HG03039 (cell line): ENCODE measurements around the gene SLC7A9.

Source experiments
- ATAC-seq: cut with Tn5 transposase; IDR thresholded peaks from one replicate; pipeline ENCODE4 v1.9.1; 2021; ENCODE audit warnings: mild to moderate bottlenecking, moderate library complexity; ENCODE audit not compliant: unreplicated experiment

SLC7A9 gene

DNA sequence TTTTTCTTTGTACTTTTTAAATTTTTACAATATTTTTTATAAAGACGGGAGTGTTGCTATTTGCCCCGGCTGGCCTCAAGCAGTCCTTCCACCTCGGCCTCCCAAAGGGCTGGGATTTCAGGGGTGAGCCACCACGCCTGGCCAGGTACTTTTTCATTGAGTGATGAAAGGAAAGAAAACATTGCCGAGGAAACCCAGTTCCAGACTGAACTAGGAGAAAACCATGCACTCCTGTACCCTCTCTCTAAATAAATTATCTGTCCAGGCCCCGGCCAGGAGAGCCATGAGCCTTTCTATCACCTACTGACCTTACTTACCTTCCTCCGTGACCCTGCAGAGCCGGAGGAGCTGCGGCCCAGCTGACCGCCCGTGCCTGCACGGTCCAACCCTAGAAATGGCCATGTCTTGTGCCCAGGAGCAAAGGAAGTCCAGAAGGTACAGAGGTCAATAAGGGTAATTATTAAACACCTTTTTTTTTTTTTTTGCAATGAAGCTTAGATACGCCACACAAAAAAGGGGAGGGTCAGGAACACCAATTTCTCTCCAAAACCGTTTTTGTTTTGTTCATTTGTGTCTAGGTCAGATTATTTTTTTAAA, at the start of gene SLC7A9:
TSS of gene SLC7A9 (minus strand) at position 399 of the 597 bp plus-strand sequence. CDS start 1,233 bp downstream, outside the sequence.
- ATAC-seq, result no peak

DNA sequence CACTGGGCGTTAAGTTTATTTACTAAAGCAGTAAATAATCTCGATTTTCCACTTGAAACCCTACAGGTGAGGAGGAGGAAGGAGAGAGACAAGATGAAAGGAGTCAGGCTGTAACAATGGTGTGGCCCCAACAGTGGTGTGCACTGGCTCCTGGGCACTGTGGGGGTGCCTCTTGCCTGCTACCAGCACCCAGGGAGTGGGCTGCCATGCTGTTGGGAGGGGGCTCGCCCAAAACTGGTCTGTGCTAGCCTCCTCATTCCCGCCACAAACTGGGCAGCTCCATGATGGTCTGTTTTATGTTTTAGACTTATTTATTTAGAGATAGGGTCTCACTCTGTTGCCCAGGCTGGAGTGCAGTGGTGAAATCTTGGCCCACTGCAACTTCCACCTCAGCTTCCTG, 49.8 kb upstream of the SLC7A9 start:
- no peak for ATAC-seq

DNA sequence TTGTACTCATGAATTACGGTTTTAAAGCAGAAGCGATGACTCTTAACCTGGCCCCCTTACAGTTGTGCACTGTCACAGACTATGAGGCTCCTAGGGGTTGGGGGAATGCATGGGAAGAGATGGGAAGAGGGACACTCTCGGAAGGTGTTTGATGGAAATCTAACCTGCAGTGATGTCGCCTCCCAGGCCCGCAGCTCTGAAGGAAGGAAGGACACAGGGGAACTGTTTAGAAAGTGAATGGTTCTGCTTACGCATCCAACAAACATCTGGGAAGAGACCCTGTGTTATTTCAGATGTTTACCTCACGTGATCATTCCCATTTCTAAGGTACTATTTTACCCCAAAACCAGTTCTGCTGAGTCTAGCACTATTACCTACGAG, 48.0 kb upstream of the SLC7A9 start:
- ATAC-seq, result no peak

DNA sequence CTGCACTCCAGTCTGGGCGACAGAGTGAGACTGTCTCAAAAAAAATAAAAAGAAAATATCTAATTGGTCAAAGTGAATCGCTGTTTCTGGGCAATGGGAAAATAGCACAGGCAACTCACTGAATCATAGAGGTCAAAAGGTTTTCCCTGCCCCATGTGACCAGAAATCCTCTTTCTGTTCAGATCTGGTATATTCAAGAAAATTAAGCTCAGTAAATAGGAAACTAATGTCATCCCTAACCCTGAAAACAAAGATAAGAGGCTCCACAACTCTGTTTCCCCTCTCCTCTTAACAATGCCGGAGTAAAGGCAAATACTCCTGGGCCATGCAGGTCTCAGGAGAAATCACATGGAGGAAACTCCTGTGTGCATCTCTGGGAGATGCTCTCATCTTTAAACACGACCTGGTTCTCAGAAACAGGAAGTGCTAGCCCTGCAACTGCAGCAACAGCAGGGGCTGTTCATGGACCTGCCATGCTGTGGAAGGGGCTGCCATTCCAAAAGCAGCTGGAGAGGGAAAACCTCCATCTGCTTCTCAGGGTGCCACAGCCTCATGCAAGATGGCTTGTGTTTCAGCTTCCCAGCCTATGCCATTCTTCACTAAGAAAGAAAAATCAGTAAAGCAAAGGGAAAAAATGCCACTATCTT, 47.5 kb upstream of the SLC7A9 start:
- ATAC-seq, result no peak

DNA sequence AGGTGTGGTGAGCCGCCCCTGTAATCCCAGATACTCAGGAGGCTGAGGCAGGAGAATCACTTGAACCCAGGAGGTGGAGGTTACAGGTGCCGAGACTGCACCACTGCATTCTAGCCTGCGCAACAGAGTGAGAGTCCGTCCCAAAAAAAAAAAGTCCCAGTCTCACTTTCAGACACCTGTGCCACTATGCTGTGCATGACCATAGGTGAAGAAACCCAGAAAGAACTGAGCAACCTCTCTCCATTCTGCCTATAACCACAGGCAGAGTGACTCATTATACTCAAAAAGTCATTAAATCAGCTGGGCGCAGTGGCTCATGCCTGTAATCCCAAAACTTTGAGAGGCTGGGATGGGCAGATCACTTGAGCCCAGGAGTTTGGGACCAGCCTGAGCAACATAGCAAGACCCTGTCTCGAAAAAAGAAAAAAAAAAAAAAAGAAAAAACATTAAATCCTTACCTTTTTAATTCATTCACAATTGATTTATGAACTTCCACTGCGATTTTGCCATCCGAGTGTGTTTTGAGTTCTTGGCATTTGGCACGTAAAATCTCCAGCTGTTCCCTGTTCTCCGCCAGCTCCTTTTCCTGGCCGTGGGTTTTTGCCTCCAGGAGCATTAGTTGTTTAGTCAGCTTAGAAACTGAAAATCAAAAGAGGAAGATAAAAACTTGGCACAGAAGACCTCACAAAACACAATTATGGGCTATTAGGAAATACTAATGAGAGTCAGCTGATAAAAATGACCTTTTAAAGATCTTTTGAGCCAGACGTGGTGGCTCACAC, 45.5 kb upstream of the SLC7A9 start:
- ATAC-seq, result no peak

DNA sequence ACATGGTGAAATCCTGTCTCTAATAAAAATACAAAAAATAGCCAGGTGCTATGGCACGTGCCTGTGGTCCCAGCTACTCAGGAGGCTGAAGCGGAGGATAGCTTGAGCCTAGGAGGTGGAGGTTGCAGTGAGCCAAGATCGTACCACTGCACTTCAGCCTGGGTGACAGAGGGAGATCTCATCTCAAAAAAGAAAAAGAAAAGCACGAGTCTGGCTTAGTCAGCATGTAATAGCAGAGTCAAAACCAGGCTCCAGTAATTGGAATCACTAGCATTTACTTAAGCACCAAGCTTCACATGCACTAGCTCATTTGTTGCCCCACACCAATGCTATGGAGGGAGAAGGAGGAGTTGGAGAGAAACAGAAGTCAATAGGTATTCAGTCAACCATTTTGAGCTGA, 41.9 kb upstream of the SLC7A9 start:
- ATAC-seq, result no peak

DNA sequence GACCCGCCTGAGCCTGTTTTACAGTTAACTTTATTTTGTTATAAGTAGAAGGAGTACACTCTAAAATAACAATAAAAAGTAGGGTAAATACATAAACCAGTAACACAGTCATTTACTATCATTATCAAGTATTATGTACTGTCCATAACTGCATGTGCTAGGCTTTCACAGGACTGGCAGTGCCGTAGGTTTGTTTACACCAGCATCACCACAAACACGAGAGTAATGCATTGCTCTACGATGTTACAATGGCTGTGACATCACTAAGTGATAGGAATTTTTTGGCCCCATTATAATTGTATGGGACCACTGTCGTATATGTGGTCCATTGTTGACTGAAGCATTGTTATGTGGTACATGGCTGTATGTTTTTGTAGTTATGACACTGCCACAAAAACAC, 41.3 kb upstream of the SLC7A9 start:
- no peak for ATAC-seq

DNA sequence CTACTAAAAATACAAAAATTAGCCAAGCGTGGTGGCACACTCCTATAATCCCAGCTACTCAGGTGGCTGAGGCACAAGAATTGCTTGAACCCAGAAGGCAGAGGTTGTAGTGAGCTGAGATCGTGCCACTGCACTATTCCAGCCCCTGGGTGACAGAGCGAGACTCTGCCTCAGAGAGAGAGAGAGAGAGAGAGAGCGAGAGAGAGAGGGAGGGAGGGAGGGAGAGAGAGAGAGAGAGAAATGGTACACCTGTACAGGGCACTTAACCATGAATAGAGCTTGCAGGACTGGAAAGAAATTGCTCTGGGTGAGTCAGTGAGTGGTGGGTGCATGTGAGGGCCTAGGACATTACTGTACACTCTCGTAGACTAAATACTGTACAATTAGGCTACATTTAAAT, 40.5 kb upstream of the SLC7A9 start:
- ATAC-seq, result no peak

DNA sequence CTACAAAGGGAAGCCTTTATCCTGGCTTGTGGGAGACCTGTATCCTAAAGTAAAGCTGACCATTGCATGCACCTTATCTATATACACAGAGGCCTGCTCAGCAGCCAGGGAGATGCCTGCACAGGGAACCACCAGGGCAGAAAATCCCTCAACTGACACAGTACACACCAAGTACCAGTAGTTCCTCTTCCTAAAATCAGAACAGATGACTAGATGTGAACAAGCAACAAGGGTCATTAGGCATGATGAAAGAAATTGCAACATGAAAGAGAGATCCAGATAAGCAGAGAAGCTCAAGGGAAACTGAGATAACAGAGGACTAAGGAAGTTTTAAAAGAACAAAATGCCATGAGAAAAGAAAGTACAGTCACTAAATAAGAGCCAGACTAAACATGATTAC, 39.7 kb upstream of the SLC7A9 start:
- ATAC-seq, result no peak

DNA sequence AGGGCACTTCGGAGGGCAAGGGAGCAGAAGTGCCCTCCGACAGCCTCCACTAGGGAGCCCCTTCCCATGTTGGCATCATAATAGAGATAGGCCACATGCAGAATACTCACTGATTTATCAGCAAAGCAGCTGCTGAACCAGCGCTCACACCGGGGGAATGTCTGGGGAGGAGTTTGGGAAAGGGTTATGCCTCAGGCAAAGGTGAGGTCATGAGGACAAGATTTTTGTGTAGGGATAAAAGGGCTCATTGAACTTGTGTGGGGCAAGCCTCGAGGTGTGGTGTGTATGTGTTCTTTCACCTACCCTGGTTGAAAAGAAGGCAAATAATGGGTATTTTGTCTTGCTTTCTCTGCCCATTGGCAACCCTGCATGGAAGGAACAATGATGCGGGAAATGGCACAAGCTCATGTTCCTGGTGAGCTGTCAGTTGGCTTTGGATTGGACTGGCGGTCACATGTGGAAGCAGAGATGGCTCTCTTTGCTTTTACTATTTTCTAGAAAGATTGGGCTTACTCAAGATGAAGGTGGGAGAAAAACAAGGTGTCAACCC, 39.1 kb upstream of the SLC7A9 start:
- no peak for ATAC-seq

DNA sequence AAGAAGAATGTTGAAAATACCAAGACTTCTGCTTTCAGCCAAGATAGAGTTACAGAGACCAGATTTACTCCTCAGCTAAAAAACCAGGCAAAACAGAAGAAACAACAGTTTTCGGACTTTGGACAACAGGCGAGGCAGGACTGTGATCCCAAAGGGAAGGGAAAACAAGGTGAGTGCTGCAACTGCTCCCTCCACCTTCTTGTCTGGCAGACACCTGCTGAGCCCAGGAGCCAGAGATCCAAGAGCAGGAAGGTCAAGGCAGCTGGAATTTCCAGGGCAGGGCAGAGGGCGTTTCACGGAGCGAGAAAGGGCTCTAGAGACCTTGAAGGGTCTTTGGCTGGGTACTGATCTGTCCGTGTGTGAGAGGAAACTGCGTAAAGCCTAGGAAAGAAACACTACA, 32.9 kb upstream of the SLC7A9 start:
- ATAC-seq, result no peak

DNA sequence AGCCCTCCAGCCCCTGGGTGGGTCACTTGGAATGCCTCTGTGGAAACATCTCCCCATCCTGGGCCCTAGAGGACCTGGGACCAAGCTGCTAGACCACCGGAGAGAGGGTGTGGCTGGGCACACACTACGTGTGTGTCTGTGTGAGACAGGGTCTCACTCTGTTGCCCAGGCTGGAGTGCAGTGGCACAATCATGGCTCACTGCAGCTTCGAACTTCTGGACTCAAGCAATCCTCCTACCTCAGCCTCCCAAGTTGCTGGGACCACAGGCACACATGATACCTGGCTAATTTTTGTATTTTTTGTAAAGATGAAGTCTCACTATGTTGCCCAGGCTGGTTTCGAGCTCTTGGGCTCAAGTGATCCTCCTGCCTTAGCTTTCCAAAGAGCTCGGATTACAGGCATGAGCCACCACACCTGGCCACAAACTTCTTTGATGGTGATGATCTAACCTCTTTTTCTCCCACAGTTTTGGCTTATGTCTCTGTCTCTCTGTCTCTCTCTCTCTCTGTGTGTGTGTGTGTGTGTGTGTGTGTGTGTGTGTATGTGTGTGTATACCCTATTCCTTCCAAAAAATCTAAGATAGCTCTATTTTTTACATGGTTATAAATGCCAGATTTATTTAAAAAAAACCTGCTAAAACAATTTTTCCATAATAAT, 32.1 kb upstream of the SLC7A9 start:
- ATAC-seq, result no peak

DNA sequence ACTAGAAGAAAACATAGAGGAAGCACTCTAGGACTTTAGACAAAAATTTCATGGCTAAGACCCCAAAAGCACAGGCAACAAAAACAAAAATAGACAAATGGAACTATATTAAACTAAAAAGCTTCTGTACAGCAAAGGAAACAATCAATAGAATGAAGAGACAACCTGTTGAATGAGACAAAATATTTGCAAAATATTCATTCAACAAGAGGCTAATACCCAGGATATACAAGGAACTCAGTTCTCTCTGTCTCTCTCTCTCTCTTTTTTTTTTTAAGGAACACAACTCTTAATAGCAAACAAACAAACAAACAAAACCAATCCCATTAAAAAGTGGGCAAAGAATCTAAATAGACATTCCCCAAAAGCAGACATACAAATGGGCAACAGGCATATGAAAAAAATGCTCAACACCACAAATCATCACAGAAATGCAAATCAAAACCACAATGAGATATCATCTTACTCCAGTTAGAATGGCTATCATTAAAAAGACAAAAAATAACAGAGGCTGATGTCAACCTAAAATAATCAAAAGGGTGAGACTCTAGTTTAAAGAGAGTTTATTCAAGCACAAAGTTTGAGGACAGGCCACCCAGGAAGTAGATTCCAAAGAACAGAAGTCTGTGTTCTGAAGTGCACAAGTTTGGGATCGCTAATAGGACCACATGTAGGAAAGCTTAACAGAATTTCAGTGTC, 27.1 kb upstream of the SLC7A9 start:
- ATAC-seq, result no peak

DNA sequence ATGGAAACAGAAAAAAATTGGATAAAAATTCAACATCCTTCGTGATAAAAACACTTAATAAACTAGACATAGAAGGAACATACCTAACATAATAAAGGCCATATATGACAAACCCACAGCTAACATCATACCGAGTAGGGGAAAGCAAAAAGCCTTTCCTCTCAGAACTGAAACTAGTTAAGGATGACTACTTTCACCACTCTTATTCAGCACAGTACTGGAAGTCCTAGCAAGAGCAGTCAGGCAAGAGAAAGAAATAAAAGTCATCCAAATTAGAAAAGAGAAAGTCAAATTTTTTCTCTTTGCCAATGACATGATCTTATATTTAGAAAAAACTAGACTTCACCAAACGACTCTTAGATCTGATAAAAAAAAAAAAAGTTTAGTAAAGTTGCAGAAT, 25.8 kb upstream of the SLC7A9 start:
- ATAC-seq, result peak; percentile 67

DNA sequence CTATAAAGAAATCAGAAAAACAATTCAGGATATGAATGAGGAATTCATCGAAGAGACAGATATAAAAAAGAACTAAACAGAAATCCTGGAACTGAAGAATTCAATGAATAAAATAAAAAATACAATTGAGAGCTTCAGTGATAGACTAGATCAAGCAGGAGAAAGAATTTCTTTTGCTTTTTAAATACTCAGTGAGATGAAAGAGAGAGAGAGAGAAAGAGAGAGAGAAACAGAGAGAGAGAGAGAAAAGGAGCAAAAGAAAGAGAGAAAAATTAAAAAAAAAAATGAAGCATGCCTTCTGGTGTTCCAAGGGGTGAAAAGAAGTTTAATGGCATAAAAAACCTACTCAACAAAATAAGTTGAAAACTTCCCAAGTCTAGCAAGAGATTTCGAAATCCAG, 22.0 kb upstream of the SLC7A9 start:
- ATAC-seq, result no peak

DNA sequence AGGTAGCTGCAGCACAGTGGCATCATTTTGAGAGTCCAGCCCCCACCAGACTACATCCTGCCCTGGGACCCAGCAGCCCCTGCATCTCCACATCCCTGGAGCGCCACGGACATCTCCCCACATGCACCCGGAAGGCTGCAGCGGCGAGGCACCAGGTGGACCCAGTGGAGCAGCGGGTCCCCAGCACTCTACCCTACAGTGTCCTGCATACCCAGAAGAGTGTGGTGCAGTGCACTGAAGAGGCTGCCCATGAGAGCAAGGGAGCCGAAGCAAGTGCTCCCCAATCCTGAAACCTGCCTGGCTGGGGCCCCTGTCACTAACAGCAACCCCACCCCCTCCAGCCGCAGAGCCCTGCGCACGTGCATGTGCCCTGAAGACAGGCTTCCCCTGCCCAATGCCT, 21.3 kb upstream of the SLC7A9 start:
- ATAC-seq, result no peak

DNA sequence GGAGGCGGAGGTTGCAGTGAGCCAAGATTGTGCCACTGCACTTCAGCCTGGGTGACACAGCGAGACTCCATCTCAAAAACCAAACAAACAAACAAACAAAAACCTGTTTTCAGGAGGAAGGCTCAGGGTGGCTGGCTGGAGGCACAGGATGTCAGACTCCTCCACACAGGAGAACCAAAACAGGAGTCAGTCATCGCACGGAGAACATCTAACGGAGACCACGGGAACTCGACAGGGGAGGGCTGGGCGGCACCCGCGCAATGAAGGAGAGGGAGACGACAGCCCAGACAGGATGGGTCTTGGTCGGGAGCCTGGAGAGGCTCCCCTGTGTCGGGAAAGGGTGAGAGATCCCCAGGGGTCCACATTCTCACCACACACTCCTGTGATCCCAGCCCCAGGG, 20.8 kb upstream of the SLC7A9 start:
- no peak for ATAC-seq

DNA sequence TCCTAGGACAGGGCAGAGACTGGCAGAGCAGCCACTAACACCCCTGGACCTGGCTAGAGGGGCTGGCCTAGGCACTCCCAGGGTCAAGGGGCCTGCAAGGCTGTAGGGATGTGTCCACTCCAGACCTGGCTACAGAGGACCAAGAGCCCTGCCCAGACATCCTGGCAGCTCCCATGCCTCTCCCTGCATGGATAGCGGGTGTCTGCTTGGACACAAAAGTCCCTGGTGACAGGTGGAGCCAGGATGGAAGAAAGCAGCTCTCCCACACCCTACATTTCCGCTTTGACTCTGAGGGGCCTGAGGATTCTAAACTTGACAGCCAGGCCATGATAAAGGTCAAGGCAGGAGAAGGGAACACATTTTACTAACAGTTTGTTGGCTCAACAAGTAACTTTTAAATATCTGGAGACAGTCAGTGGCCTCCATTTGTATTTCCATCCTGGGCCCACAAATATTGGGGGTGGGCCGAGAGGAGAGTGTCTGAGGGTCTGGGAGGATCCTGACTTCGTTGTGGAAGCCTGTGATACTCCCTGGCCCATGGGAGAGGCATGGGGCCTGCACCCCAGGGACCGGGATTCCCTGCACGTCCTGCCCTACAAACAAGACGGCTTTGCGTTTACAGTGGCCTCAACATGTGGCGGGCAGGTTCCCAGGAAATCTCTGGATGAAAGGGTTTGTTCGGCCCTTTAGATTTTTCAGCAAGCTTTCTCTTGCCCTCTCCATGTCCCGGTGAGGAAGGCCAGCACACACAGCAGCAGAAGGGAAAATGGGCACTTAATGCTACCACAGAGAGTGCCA, 19.8 kb upstream of the SLC7A9 start:
- no peak for ATAC-seq

DNA sequence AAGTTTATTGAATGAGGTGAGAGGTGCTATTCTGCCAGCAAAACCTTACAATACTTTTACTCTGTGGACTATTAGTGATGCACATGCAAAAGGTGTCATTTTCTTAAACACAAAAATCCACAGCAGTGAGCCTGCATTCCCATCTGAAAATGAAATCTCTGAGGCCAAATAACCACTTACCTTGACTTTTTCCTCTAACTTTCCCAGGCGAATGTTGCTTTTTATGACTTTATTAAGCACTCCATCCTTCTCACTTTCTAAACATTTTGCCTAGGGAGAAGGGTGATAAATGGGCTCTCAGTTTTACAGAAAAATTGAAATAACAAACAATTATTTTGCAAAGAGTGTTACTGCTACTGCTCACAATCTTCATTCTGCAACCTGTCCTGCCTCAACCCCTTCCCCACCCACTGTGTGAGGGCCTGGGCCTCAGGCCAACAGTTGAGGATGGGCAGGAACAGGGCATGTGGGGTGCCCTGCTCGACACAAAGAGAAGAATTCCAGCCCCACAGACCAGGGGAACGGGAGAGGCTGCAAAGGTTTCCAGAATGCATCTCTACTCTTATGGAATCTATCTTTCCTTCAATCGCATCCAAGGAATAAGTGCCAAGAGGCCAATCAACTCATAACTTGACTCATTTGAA, 18.1 kb upstream of the SLC7A9 start:
- no peak for ATAC-seq

DNA sequence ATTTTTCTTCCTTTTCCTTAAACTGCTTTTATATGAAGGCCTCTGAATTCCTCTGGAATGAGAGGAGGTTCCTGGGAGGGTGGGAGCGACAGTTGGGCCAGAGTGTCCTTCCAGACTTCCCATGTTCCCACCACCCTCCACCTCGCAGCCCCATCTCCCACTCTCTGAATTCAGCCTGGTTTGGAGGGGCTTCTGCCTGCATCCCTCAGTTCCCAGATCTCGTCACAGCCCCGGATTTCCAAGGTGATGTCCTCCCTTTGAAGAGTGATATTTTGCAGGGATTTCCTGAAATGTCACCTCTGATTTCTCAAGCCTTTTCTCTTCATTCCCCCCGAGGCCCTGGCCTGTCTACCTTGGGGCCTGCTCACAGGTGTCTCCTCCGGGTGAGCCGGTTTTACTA, 16.7 kb upstream of the SLC7A9 start:
- ATAC-seq, result no peak
